CD4-positive, alpha-beta T cell treated with Interleukin-15 for 4 hours (primary cell): ENCODE measurements around the gene NRG3.
"Not testable (repeated sequence)": the region's sequence is repeated elsewhere in the genome, so short reads cannot be mapped to it uniquely, and the experiment has no call there.

Experiments
- DNase-seq: peaks from one replicate; pipeline ENCODE4 v3.0.0-alpha.2; 2020; ENCODE audit warnings: low spot score

The NRG3 gene

GRCh38 chr10:82282782-82283456 is 407.9 kb downstream of the NRG3 start:
- DNase-seq = no peak

- DNase-seq = no peak
Observed at GRCh38 chr10:82284180-82284579, 409.2 kb downstream of the NRG3 start.

DNA sequence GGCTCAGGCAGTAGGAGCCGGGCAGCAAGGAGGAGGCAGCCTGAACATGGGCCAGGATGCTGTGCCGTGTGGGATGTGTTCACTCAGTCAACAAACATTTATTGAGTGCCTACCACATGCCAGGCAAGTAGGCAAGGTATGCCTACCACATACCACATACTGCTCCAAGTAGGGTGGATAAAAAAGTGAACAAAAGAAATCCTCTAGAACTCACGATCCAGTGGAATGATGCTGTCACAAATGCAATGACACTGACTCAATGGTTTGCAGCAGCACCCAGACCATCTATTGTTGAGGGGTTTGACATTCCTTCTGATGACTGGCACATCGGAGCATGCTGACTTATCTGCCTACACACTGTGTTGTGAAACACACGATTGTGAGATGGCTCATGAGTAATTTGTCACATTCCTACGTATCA is 413.5 kb downstream of the NRG3 start:
- no peak for DNase-seq

DNA sequence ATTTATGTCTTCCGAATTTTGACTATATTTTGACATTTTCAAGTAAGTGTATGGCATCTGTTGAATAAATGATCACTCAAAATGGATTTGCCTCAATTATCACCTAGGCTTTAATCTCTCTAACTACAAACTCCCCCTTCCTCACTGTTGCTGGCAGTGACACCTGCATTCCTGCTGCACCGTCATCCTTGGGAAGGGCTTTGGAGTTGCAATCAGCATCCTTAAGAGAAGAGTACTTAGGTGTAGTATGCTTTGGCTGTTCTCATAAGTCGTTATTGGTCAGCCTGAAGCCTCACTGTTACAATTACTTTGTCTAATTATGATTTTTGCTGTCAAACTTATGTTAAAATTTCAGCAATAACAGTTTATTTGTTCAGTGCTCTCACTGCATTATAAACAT is 415.0 kb downstream of the NRG3 start:
- no peak for DNase-seq

DNA sequence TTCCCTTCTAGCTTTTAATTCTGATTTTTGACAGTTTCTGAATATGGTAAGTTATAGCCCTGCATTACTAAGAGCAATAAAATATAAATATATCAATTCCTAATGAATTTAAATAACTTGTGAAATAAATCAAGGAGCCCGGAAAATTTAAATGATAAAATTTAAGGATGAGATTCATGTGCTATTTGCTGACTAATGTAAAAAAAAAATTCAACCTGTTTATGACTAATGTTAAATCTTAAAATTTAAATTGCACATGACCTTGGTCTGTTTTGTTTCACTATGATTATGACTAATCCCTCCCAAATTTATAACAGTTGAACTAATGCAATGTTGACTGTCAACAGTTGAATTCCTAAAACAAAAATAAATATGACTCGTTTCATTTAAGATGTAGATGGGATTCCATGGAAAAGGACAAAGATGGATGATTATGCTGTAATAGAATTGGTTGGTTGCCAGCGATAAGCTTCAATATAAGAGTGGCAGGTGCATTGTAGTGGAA is 419.9 kb downstream of the NRG3 start:
- no peak for DNase-seq

- no peak for DNase-seq
Observed at GRCh38 chr10:82308641-82309040, 433.6 kb downstream of the NRG3 start.

DNA sequence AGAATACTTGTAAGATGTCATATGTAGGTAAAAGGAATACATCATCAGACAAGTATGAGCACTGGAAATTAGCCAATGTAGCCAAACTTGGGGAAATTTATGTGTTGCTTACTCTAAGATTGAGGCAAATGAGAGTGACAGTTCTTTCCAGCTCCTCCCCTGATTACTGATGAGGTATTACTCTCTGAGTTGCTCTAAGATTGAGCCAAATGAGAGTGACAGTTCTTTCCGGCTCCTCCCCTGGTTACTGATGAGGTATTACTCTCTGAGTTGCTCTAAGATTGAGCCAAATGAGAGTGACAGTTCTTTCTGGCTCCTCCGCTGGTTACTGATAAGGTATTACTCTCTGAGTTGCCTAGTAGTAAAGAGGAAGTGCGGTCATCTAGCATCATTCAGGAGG is 435.8 kb downstream of the NRG3 start:
- no peak for DNase-seq

DNA sequence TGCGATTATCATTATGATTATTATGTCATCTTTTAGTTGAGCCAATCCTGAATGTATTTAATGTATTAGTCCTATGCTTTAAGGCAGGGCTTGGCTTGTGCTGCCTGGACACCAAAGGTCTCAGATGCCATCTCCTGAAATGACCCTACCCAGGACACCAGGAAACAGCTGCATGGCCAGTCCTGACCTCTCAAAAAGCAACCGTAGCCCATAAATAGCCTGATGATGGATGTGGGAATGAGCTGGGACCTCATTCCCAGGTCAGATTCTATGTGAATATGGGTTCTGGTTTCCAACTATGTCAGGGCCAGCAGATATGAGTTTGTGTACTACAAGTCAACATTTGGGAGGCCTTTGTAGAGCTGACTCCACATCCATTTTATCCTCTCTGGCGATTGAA is 438.4 kb downstream of the NRG3 start:
- no peak for DNase-seq

DNA sequence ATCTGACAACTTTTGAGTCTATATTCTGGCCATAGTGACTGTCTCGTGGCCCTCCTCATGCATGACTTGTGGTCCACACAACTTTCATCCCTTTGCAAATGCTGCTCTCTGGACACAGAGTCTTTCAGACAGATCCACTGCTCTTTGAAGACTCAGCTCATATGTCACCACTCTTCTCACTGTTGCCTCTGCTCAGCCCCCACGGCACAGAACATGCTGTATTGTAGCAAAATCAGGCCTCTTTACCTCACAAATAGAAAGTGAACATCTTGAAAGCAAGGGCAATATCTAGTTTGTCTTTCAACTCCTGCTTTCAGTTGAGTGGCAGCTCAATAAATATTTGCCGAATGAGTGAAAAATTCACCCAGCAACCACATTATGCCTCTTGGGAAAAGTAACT is 443.5 kb downstream of the NRG3 start:
- no peak for DNase-seq

- DNase-seq = no peak
Observed at GRCh38 chr10:82319074-82319473, 444.1 kb downstream of the NRG3 start.

GRCh38 chr10:82319562-82319961 is 444.6 kb downstream of the NRG3 start:
- DNase-seq = no peak

GRCh38 chr10:82321724-82322123 is 446.7 kb downstream of the NRG3 start:
- DNase-seq = no peak

GRCh38 chr10:82331716-82332115 is 456.7 kb downstream of the NRG3 start:
- DNase-seq = no peak

DNA sequence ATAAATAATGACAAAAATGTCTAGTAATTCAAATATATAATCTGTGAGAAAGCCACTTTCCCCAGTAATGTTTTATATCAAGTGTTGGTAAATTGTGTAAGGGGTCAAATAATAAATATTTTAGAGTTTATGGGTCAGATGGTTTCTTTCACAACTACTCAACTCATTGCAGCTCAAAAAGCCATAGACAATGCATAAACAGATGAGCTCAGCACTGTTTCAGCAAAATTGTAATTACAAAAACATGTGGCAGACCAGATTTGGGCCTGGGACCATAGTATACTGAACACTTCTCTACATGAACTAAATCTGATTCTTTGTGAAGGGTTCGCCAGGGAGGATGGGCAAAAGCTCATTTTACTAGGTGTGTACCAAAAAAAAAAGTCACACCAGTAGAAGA is 460.8 kb downstream of the NRG3 start:
- DNase-seq = no peak

DNA sequence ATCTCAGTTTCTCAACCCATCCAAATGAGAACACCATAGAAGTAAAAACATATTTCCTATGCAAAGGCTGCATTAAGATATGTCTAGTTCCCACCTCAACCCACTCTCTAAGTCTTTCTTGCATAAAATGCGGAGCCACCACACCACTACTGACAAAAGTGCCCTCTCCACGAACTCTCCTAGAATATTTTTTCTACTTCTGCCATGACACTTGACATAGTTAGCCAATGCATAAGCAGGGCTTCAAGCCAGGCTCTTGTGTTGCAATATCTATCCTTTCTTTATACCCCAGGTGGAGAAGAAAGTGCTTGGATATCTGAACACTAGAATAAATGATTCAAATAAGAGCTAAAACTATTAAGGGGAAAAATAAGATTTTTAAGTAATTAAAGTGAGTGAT is 465.2 kb downstream of the NRG3 start:
- DNase-seq = no peak

DNA sequence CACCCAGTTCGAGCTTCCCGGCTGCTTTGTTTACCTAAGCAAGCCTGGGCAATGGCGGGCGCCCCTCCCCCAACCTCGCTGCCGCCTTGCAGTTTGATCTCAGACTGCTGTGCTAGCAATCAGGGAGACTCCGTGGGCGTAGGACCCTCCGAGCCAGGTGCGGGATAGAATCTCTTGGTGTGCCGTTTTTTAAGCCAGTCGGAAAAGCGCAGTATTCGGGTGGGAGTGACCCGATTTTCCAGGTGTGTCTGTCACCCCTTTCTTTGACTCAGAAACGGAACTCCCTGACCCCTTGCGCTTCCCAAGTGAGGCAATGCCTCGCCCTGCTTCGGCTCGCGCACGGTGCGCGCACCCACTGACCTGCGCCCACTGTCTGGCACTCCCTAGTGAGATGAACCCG is 474.6 kb downstream of the NRG3 start:
- DNase-seq = not testable (repeated sequence)

GRCh38 chr10:82353381-82353780 is 478.4 kb downstream of the NRG3 start:
- no peak for DNase-seq

GRCh38 chr10:82358486-82359099 is 483.6 kb downstream of the NRG3 start:
- DNase-seq = no peak

GRCh38 chr10:82361256-82361655 is 486.3 kb downstream of the NRG3 start:
- DNase-seq = no peak

- no peak for DNase-seq
Observed at GRCh38 chr10:82377608-82378007, 502.6 kb downstream of the NRG3 start.

GRCh38 chr10:82378146-82378545 is 503.2 kb downstream of the NRG3 start:
- DNase-seq = no peak

- DNase-seq = no peak
Observed at GRCh38 chr10:82383350-82383749, 508.4 kb downstream of the NRG3 start.

DNA sequence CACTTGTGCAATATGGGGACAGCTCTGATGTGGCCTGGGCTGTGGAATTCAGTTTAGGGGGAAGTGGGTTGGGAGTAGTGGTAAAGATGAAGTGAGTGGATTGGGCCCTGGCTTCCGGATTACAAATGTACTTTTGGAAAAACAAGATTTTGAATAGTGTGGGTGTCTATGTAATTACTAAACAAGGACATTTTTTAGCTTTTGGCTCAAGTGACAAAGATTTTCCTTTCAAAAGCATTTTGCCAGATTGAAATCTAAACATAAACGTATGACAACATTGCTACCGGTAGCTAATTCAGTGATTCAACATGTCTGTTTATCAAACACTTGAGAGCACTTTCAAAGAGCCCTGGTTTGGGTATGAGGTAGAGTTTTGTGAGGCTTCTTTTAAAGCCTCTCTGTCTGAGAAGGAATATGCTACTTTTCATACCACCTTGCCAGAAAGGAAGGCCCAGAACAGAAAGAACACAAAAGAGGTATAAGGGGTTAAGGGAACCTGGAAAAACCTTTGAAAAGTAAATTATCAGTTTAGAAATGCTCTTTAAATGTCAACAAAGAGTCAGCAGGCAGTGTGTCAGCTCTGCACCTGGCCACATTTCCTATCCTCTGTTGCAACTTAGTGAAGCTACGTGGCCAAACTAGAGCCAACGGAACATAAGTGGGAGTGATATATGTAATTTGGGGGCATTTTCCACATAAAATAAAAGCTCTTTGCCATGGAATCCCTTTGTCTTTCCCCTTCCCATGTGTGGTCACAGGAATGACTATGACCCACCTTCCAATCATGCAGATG is 516.1 kb downstream of the NRG3 start:
- DNase-seq = no peak
